ENCODE data around the gene SIRT3. TPM values are rescaled to one million over a fixed set of nuclear protein-coding genes. Genes with fewer than 3 reads are reported as not detected.
A peak's percentile ranks its signal among the peaks of the same experiment; 100 is the strongest.

Gene SIRT3
- total and polyA plus RNA-seq, 2 of the 4 experiments (the other 2 are of a cell fraction), result 5.4 to 18.6 TPM

GRCh38 chr11:206526-207207, 29.5 kb downstream of the SIRT3 start:
- in situ Hi-C loops (cut with MboI; ENCODE audit: low sequenced_read_pairs), result no loop called here
- Histone ChIP-seq H3K9me1 (ENCODE audit: insufficient read depth, low read length) (peaks cover 34% of the 10 kb centered on the region), H2BK5ac (ENCODE audit: low read depth, low read length, poor library complexity, severe bottlenecking) (peak overlapping the region; percentile 83), H3K4me3 (ENCODE audit: insufficient read depth, low read depth, low read length) (peak overlapping the region; percentile 70), H3K36me3 (ENCODE audit: control insufficient read depth, insufficient read depth, low read length) (peaks cover 54% of the 10 kb centered on the region), H2BK120ac (ENCODE audit: low read depth, low read length) (no peak overlapping the region), H3K79me1 (ENCODE audit: low read depth in 1 of 2, low read length in 2 of 2) (peaks cover 45 to 87% of the 10 kb centered on the region in 2 experiments; a peak in 3 of 4 replicates), H2BK15ac (ENCODE audit: low read depth, low read length) (no peak overlapping the region), H3K4me2 (ENCODE audit: low read depth, low read length) (peak overlapping the region; percentile 94), H3K9ac (ENCODE audit: low read depth, low read length) (peak overlapping the region; percentile 95), H3K18ac (ENCODE audit: low read depth, low read length) (no peak overlapping the region; the same call in 1 of the 2 replicates), H4K20me1 (ENCODE audit: insufficient read depth, low read length) (peaks cover 88% of the 10 kb centered on the region), H3K23ac (ENCODE audit: low read depth, low read length) (peak overlapping the region; percentile 95), H2BK20ac (ENCODE audit: low read depth, low read length) (no peak overlapping the region), H4K5ac (ENCODE audit: low read depth, low read length) (peak overlapping the region; percentile 32), H4K8ac (ENCODE audit: low read depth in 2 of 2, low read length in 2 of 2) (peak overlapping the region; percentile 69 to 81), H2AK5ac (ENCODE audit: low read depth, low read length) (peak overlapping the region; percentile 52), H3K4me1 (ENCODE audit: control insufficient read depth, insufficient read depth, low read length) (peaks cover 25% of the 10 kb centered on the region), H3K27ac (ENCODE audit: insufficient read depth, low read length) (peak overlapping the region; percentile 83), H3K4ac (ENCODE audit: low read depth, low read length) (peak overlapping the region; percentile 89), H4K91ac (ENCODE audit: insufficient read depth, low read depth, low read length) (peak overlapping the region; percentile 89), H3K27me3 (ENCODE audit: control insufficient read depth, insufficient read depth, low read length) (no peaks in the 10 kb centered on the region), H2AFZ (replicated peaks; ENCODE audit: low read length, poor library complexity) (peak overlapping the region; percentile 91), H2AK9ac (replicated peaks; ENCODE audit: low read depth, low read length, poor library complexity) (peak overlapping the region; percentile 99), H3K14ac (replicated peaks; ENCODE audit: low read depth, low read length) (peak overlapping the region; percentile 95), H3K9me3 (ENCODE audit: control insufficient read depth, insufficient read depth, low read length) (no peaks in the 10 kb centered on the region), H3K56ac (ENCODE audit: extremely low read depth, insufficient read depth, low read length) (peak overlapping the region; percentile 77)
- POLR2A ChIA-PET (ENCODE audit: unreplicated experiment), result interaction anchor here (0.8 kb wide), 1 partner anchor 38 kb away, joined by 3 read pairs; no protein-coding TSS in a partner anchor
- 4% methylated on average over 33 of the region's 39 CpGs; no CpG with 5 or more reads in 1 of the 2 experiments for WGBS, 2 experiments (ENCODE audit: extremely low coverage in 2 of 2, insufficient read length in 1 of 2)
- no peak for DNase-seq
- TF ChIP-seq POLR2A (IDR thresholded peaks at IDR 0.05; ENCODE audit: low read depth, low read length) (no peak), CHD1 (IDR thresholded peaks at IDR 0.05; ENCODE audit: low read depth, low read length) (0 out of 2 replicates have a peak, but pooled peaks have one; percentile 43)
- CTCF ChIA-PET, result interaction anchor here (0.5 kb wide), 1 partner anchor 28 kb away, joined by 3 read pairs; no protein-coding TSS in a partner anchor
- dilution Hi-C loops (cut with HindIII; ENCODE audit: low sequenced_read_pairs, unreplicated experiment), result no loop called here
- intact Hi-C loops (cut with micrococcal nuclease), result loop anchor here (2.0 to 5.0 kb wide), 4 partner anchors 101 to 311 kb away; partner anchors contain the start of gene IFITM2
- BruUV-seq (replicated peaks), result no TSS peak
- ATAC-seq (ENCODE audit: low read depth), result peak; percentile 3

Data from IMR-90 (cell line).